HEK293T (cell line): ENCODE measurements around the gene COX7B.
"Not testable (repeated sequence)": the region's sequence is repeated elsewhere in the genome, so short reads cannot be mapped to it uniquely, and the experiment has no call there.

Experiments
- CTCF ChIA-PET: fragments of 350-600 bp; formaldehyde crosslinking; extraction: SDS; loops from one replicate; lab custom pipeline; 2021; ENCODE audit warnings: antibody characterized with exemption, inconsistent platforms; lab: Yijun Ruan, JAX
- POLR2A ChIA-PET: fragments of 350-600 bp; formaldehyde crosslinking; extraction: SDS; loops from one replicate; lab custom pipeline; 2020; ENCODE audit warnings: antibody characterized with exemption, inconsistent platforms; lab: Yijun Ruan, JAX
- DNase-seq: peaks from one replicate; pipeline ENCODE4 v3.0.0; 2012; ENCODE audit warnings: mixed read lengths; ENCODE audit errors: extremely low spot score
- ARNT ChIP-seq: fragments of 450-650 bp; IDR thresholded peaks from 2 replicates; pipeline ENCODE4 v1.6.1; 2017; ENCODE audit warnings: mild to moderate bottlenecking
- BHLHE40 ChIP-seq: fragments of 450-650 bp; IDR thresholded peaks from 2 replicates; pipeline ENCODE4 v1.6.1; 2016; ENCODE audit warnings: mild to moderate bottlenecking, moderate library complexity, borderline replicate concordance
- CTBP1 ChIP-seq: fragments of 450-650 bp; IDR thresholded peaks from 2 replicates; pipeline ENCODE4 v1.6.1; 2016; ENCODE audit warnings: borderline replicate concordance
- ELF4 ChIP-seq: fragments of 450-650 bp; IDR thresholded peaks from 2 replicates; pipeline ENCODE4 v1.6.1; 2017; ENCODE audit warnings: antibody characterized with exemption
- FOXA1 ChIP-seq: fragments of 450-650 bp; IDR thresholded peaks from 2 replicates; pipeline ENCODE4 v1.6.1; 2016; ENCODE audit warnings: mild to moderate bottlenecking
- FOXK2 ChIP-seq: fragments of 450-650 bp; IDR thresholded peaks from 2 replicates; pipeline ENCODE4 v1.6.1; 2016; ENCODE audit warnings: mild to moderate bottlenecking
- FOXM1 ChIP-seq: fragments of 450-650 bp; IDR thresholded peaks from 2 replicates; pipeline ENCODE4 v1.6.1; 2017; ENCODE audit warnings: mild to moderate bottlenecking, borderline replicate concordance
- HDGF ChIP-seq: fragments of 450-650 bp; IDR thresholded peaks from 2 replicates; pipeline ENCODE4 v1.6.1; 2017; ENCODE audit warnings: antibody characterized with exemption, borderline replicate concordance
- L3MBTL2 ChIP-seq: fragments of 450-650 bp; conservative IDR thresholded peaks from 2 replicates; pipeline ENCODE4 v1.6.1; 2016; ENCODE audit warnings: mild to moderate bottlenecking
- LEF1 ChIP-seq: fragments of 450-650 bp; IDR thresholded peaks from 2 replicates; pipeline ENCODE4 v1.6.1; 2017; ENCODE audit warnings: mild to moderate bottlenecking, borderline replicate concordance
- NFRKB ChIP-seq: fragments of 450-650 bp; IDR thresholded peaks from 2 replicates; pipeline ENCODE4 v1.6.1; 2016; ENCODE audit warnings: mild to moderate bottlenecking, moderate library complexity
- SP1 ChIP-seq: fragments of 450-650 bp; IDR thresholded peaks from 2 replicates; pipeline ENCODE4 v1.6.1; 2017
- SUZ12 ChIP-seq: fragments of 450-650 bp; IDR thresholded peaks from 2 replicates; pipeline ENCODE4 v1.6.1; 2016; ENCODE audit warnings: mild to moderate bottlenecking
- TARDBP ChIP-seq: fragments of 450-650 bp; IDR thresholded peaks from 2 replicates; pipeline ENCODE4 v1.6.1; 2016
- ZNF384 ChIP-seq: fragments of 450-650 bp; IDR thresholded peaks from 2 replicates; pipeline ENCODE4 v1.6.1; 2016
- TF ChIP-seq, protein P1 (sequence below): fragments of 450-650 bp; IDR thresholded peaks from 2 replicates; pipeline ENCODE4 v1.6.1; 2016

Gene COX7B

DNA sequence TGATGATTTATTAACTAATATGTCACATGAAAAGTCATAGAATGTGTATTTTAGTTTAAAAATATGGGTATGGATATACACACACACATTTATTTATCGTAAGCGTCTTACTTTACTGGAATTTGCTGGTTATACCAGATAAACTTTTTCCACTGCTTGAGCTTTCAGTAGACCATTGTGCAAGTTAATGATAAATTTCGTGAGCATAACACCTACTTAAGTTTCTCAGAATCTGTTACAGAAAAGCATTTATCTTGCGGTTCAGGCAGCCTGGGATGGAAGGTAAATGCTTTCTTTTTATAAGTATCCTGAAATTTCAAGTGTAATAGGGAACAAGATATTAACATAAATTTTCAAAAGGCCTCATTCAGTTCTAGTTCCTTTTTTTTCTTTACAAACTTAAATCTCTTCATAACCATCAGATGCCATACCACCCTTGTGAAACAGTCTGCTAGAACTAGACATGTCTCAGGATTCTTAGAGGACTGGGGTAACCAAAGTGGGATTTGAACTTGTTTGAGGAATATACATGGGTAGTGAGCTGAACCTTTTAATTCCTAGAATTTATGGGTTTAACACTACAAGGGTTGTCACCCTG, 38.9 kb downstream of the COX7B start:
- no peak for TF ChIP-seq NFRKB
- TF ChIP-seq ZNF384: no peak
- no peak for TF ChIP-seq FOXA1
- no peak for TF ChIP-seq FOXM1
- no peak for TF ChIP-seq BHLHE40
- TF ChIP-seq ELF4: no peak
- TF ChIP-seq SP1: no peak
- TF ChIP-seq, protein P1, sequence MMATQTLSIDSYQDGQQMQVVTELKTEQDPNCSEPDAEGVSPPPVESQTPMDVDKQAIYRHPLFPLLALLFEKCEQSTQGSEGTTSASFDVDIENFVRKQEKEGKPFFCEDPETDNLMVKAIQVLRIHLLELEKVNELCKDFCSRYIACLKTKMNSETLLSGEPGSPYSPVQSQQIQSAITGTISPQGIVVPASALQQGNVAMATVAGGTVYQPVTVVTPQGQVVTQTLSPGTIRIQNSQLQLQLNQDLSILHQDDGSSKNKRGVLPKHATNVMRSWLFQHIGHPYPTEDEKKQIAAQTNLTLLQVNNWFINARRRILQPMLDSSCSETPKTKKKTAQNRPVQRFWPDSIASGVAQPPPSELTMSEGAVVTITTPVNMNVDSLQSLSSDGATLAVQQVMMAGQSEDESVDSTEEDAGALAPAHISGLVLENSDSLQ: no peak
- no peak for TF ChIP-seq FOXK2
- TF ChIP-seq SUZ12: no peak
- TF ChIP-seq CTBP1: no peak
- no peak for TF ChIP-seq ARNT
- TF ChIP-seq HDGF: no peak
- POLR2A ChIA-PET: no interaction called here
- DNase-seq: no peak
- CTCF ChIA-PET: no interaction called here

DNA sequence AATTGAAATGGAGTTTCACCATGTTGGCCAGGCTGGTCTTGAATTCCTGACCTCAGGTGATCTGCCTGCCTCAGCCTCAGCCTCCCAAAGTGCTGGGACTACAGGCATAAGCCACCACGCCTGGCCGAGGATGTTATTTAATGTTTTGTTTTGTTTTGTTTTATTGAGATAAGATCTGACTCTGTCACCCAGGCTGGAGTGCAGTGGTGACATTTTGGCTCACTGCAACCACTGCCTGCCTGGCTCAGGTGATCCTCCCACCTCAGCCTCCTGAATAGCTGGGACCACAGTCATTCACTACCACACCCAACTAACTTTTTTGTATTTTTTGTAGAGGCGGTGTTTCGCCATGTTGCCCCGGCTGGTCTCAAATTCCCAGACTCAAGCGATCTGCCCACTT, 45.8 kb downstream of the COX7B start:
- CTCF ChIA-PET, DNase-seq, POLR2A ChIA-PET: not testable (repeated sequence)

DNA sequence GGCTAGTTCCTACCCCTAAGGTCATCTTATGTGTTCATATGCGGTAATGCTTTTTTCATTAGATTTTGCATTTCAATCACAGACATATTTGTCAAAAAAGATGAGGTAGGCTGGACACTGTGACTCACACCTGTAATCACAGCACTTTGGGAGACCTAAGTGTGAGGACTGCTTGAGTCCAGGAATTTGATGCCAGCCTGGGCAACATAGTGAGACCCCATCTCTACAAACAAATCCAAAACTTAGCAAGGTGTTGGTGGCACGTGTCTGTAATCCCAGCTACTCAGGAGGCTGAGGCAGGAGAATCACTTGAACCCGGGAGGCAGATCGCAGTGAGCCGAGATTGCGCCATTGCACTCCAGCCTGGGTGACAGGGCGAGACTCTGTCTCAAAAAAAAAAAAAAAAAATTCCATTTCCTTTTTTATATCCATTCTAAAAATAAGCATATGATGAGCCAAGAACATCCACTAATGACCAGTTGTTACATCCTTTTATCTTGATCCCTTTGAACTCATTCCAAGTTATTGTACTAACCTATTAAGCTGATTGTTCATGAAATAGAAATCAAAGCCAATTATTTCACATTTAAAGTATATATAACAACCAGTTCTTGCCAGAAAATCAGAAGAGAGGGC, 46.8 kb downstream of the COX7B start:
- no peak for DNase-seq
- CTCF ChIA-PET: interaction anchor here (0.7 kb wide), 1 partner anchor 39 kb away, joined by 3 read pairs; no protein-coding TSS in a partner anchor
- TF ChIP-seq L3MBTL2 (no peak), FOXA1 (no peak), TARDBP (no peak), FOXM1 (no peak), LEF1 (no peak), SUZ12 (no peak), SP1 (no peak), ELF4 (no peak), FOXK2 (no peak), HDGF (no peak)
- POLR2A ChIA-PET: no interaction called here

DNA sequence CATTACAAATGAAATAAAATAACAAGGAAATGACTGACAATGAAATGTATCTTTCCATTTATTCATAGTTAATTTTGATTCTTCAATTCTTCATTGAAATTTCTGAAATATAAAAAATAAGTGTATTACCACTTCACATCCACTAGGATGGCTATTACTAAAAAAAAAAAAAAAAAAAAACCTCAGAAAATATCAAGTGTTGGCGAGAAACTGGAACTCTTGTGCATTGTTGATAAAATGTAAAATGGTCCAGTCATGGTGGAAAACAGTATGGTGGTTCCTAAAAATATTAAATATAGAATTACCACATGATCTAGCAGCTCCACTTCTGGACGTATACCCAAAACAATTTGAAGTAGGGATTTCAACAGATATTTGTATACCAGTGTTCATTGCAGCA, 47.3 kb downstream of the COX7B start:
- CTCF ChIA-PET: interaction anchor here (0.7 kb wide), 1 partner anchor 39 kb away, joined by 3 read pairs; no protein-coding TSS in a partner anchor
- TF ChIP-seq TARDBP (no peak), HDGF (no peak), ZNF384 (no peak), FOXA1 (no peak), ELF4 (no peak), LEF1 (no peak), FOXM1 (no peak), SP1 (no peak)
- TF ChIP-seq, protein P1: no peak
- POLR2A ChIA-PET: no interaction called here
- no peak for DNase-seq

DNA sequence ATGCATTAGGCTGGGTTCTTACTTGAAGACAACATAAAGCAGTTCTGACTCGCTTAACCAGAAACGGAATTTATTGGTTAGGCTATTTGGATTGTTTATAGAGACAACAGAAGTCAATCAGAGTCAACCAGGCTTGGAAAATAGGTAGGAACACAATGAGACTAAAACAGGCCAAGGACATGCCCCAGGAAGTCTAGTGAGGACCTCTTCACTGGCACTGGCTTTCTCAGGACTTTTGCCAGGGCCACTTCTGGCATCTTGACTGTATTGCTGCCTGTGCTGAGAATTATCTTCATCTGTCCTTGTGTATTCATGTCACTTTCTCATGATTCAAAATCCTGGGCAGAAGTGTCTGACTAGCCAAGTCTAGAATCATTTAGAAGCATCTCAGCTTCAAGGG, 50.6 kb downstream of the COX7B start:
- ChIA-PET CTCF (no interaction called here), POLR2A (interaction anchor here (0.9 kb wide), 1 partner anchor 51 kb away, joined by 3 read pairs; the partner anchor contains the start of gene COX7B)
- DNase-seq: no peak
- TF ChIP-seq ELF4 (no peak), TARDBP (no peak), FOXA1 (no peak), SP1 (no peak), ARNT (no peak), L3MBTL2 (no peak), HDGF (no peak), FOXM1 (no peak), SUZ12 (no peak)
- TF ChIP-seq, protein P1: no peak

DNA sequence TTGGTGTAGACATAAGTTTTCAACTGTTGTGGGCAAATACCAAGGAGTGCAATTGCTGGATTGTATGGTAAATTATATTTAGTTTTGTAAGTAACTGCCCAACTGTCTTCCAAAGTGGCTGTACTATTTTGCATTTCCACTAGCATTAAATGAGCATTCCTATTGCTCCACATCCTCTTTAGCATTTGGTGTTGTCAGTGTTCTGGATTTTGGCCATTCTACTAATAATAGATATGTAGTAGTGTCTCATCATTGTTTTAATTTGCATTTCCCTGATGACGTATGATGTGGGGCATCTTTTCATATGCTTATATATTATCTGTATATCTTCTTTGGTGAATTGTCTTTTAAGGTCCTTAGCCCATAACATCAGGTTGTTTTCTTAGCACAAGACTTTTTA, 52.9 kb downstream of the COX7B start:
- TF ChIP-seq TARDBP (no peak), L3MBTL2 (no peak), ELF4 (no peak), SP1 (no peak), NFRKB (no peak), ZNF384 (no peak), ARNT (no peak), LEF1 (no peak), SUZ12 (no peak), BHLHE40 (no peak), CTBP1 (no peak), FOXM1 (no peak), HDGF (no peak), FOXK2 (no peak), FOXA1 (no peak)
- TF ChIP-seq, protein P1: no peak
- POLR2A ChIA-PET: no interaction called here
- CTCF ChIA-PET: no interaction called here
- DNase-seq: no peak
